Fibroblast of pulmonary artery (primary cell): ENCODE measurements around the gene UBE2QL1.

Experiments used
- DNase-seq: peaks from one replicate; pipeline ENCODE4 v3.0.0-alpha.2; 2010; ENCODE audit warnings: low read depth
- H3K4me3 ChIP-seq: replicated peaks from 2 replicates; pipeline ENCODE4 v1.5.1; 2011; ENCODE audit warnings: low read depth, mild to moderate bottlenecking, control low read depth, low read length, moderate library complexity
- TF ChIP-seq, protein P1 (sequence below): IDR thresholded peaks from 2 replicates; pipeline ENCODE4 v1.5.1; 2011; ENCODE audit warnings: mild to moderate bottlenecking, control low read depth, low read length, inconsistent platforms; ENCODE audit errors: missing control alignments

The UBE2QL1 gene

DNA sequence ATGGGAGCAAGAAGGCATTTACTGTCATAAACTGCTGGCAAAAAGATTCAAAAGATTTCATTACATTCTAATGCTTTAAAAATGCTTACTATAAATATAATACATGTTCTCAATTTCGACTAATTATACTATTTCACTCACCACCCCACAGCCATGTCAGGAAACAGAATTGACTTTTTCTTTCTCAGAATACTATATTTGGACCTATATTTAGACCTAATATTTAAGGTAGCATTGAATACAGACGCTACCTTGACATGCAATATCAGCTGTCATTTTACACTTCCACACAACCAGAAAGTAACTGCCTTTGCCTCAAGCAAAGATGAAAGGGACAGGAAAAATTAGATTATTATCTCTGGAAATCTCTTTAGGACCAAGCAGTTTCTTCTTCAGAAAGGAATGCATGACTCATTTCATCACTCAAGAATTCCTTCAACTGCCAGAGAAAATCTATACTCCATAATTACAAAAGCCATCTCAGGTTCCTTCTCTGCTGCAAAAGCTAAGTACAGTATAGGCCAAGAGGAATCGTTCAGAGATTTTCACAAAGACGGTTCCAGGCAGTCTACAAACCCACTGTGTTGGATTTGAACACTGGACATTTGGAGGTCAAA, 11.8 kb upstream of the UBE2QL1 start:
- H3K4me3 ChIP-seq, result no peak overlapping the region
- TF ChIP-seq, protein P1, sequence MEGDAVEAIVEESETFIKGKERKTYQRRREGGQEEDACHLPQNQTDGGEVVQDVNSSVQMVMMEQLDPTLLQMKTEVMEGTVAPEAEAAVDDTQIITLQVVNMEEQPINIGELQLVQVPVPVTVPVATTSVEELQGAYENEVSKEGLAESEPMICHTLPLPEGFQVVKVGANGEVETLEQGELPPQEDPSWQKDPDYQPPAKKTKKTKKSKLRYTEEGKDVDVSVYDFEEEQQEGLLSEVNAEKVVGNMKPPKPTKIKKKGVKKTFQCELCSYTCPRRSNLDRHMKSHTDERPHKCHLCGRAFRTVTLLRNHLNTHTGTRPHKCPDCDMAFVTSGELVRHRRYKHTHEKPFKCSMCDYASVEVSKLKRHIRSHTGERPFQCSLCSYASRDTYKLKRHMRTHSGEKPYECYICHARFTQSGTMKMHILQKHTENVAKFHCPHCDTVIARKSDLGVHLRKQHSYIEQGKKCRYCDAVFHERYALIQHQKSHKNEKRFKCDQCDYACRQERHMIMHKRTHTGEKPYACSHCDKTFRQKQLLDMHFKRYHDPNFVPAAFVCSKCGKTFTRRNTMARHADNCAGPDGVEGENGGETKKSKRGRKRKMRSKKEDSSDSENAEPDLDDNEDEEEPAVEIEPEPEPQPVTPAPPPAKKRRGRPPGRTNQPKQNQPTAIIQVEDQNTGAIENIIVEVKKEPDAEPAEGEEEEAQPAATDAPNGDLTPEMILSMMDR, result no peak
- DNase-seq, result no peak

GRCh38 chr5:6439588-6440550, 8.8 kb upstream of the UBE2QL1 start:
- DNase-seq, result no peak
- no peak overlapping the region for H3K4me3 ChIP-seq
- TF ChIP-seq, protein P1, result no peak

GRCh38 chr5:6442333-6442732, 6.3 kb upstream of the UBE2QL1 start:
- H3K4me3 ChIP-seq, result no peak overlapping the region
- DNase-seq, result no peak
- TF ChIP-seq, protein P1, result no peak

GRCh38 chr5:6443326-6443725, 5.3 kb upstream of the UBE2QL1 start:
- TF ChIP-seq, protein P1, result no peak
- no peak for DNase-seq
- no peak overlapping the region for H3K4me3 ChIP-seq

DNA sequence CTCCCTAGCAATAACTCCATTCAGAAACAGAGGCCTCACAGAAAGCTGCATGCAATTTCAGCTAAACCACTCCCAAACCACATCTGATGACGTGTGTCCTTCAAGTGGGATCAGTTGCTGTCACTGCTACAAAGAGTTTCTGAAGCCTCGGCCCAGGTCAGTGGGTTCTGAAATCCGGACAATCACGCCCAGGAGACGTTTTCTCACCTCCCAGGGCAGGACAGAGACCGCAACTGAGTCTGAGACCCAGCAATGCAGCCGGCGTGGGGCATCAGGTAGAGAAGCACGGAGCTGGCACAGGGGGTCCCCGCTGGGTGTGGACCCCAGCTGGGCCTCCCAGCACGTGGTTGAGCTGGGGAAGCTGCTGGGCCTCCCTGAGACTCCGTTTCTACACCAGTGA, 2.6 kb upstream of the UBE2QL1 start:
- TF ChIP-seq, protein P1, result no peak
- no peak for DNase-seq
- H3K4me3 ChIP-seq, result no peak overlapping the region

DNA sequence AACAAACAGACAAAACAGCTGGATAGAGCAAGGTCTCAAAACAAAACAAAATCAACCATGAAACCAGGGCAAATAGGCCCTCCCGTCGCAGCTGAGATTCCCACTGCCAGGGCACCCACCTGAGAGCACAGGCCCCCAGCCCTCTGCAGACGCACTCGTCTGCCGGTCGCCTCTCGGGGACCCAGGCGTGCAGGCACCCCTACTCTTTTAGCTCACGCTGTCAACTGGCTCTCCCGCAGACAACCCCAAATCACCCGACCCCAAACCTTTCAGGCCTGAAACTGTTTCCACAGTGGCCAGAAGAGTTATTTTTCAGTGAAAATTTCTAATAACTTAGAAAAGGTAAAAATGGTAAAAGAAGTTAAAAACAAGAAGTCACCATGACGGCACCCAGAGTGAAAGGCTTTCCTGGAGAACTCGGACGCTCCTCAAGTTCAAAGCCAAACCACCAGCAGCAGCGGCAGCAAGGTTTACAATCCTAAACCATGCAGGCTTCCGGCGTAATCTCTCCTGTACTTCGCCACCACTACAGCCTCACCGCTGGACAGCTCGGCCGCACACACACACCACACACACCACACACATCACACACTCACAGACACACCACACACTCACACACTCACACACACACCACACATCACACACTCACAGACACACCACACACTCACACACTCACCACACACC, 1.9 kb upstream of the UBE2QL1 start:
- no peak for DNase-seq
- H3K4me3 ChIP-seq, result no peak overlapping the region
- TF ChIP-seq, protein P1, result no peak
